H1 (cell line): Measurements from ENCODE around the gene ZNF462. TPM values are rescaled to one million over a fixed set of nuclear protein-coding genes. Genes with fewer than 3 reads are reported as not detected.

ENCODE experiments used
- CTCF ChIA-PET: fragments of 300-600 bp; sonication (Branson Sonifier 250); formaldehyde crosslinking; loops from one replicate; lab custom pipeline; 2021; ENCODE audit not compliant: partially characterized antibody; lab: Charles Lee
- POLR2A ChIA-PET: fragments of 300-600 bp; sonication (Branson Sonifier 250); formaldehyde crosslinking; loops from one replicate; lab custom pipeline; 2021; ENCODE audit warnings: inconsistent platforms; ENCODE audit not compliant: partially characterized antibody; lab: Charles Lee
- DNase-seq, 2 experiments: peaks; one replicate each; pipeline versions ENCODE4 v3.0.0 to v3.0.0-alpha.2; 2010 to 2022; ENCODE audit warnings: low spot score in 2 of 2, low read depth in 1 of 2, mixed read lengths in 1 of 2
- FAIRE-seq: peaks from 2 replicates; lab custom pipeline; 2011; peaks lifted over from hg19 to GRCh38; lab: Jason Lieb, UNC
- H2AFZ ChIP-seq: 2 replicates; pipeline ENCODE4 v1.8.1; 2012; ENCODE audit warnings: low read length, inconsistent platforms
- H2AK5ac ChIP-seq: 2 replicates; pipeline ENCODE4 v1.6.1; 2013; ENCODE audit warnings: low read depth, low read length
- H2BK120ac ChIP-seq: replicated peaks from 2 replicates; pipeline ENCODE3; 2013; ENCODE audit warnings: low read depth, low read length, inconsistent platforms
- H2BK12ac ChIP-seq: 2 replicates; pipeline ENCODE4 v1.6.1; 2013; ENCODE audit warnings: low read depth, low read length
- H2BK15ac ChIP-seq: 2 replicates; pipeline ENCODE4 v1.6.1; 2013; ENCODE audit warnings: low read length
- H2BK20ac ChIP-seq: 2 replicates; pipeline ENCODE4 v1.6.1; 2013; ENCODE audit warnings: low read length
- H2BK5ac ChIP-seq: 2 replicates; pipeline ENCODE4 v1.6.1; 2013; ENCODE audit warnings: low read depth, low read length
- H3K14ac ChIP-seq: 2 replicates; pipeline ENCODE4 v1.6.1; 2013; ENCODE audit warnings: inconsistent platforms; ENCODE audit not compliant: insufficient read length
- H3K18ac ChIP-seq: 2 replicates; pipeline ENCODE4 v1.6.1; 2013; ENCODE audit warnings: low read length; ENCODE audit errors: extremely low read depth
- H3K23ac ChIP-seq: 2 replicates; pipeline ENCODE4 v1.6.1; 2013; ENCODE audit warnings: inconsistent platforms; ENCODE audit not compliant: insufficient read length
- H3K23me2 ChIP-seq: 2 replicates; pipeline ENCODE4 v1.6.1; 2013; ENCODE audit warnings: low read depth, low read length
- H3K27ac ChIP-seq: 2 replicates; pipeline ENCODE4 v1.6.1; 2011; ENCODE audit warnings: low read depth, low read length, inconsistent platforms
- H3K27me3 ChIP-seq, 4 experiments: replicated peaks in 1 of 4; 1 replicate in 1 of 4; 2 replicates in 3 of 4; pipeline versions ENCODE4 v1.6.1 to v1.8.1; 2011 to 2013; ENCODE audit warnings: low read length in 3 of 4, mild to moderate bottlenecking in 3 of 4, inconsistent platforms in 2 of 4, mixed read lengths in 2 of 4, moderate library complexity in 1 of 4; ENCODE audit not compliant: control insufficient read depth in 3 of 4, insufficient read depth in 3 of 4; ENCODE audit errors: extremely low read depth in 1 of 4
- H3K36me3 ChIP-seq, 4 experiments: 2 replicates each; pipeline versions ENCODE4 v1.6.1 to v1.8.1; 2011 to 2013; ENCODE audit warnings: mild to moderate bottlenecking in 4 of 4, low read length in 3 of 4, moderate library complexity in 2 of 4, control low read depth in 1 of 4, inconsistent platforms in 1 of 4; ENCODE audit not compliant: insufficient read depth in 4 of 4, control insufficient read depth in 2 of 4
- H3K4ac ChIP-seq: replicated peaks from 2 replicates; pipeline ENCODE3; 2013; ENCODE audit warnings: low read length, low read depth, mixed read lengths, inconsistent platforms; ENCODE audit not compliant: insufficient read length
- H3K4me1 ChIP-seq, 4 experiments: replicated peaks in 1 of 4; 1 replicate in 1 of 4; 2 replicates in 3 of 4; pipeline versions ENCODE4 v1.6.1 to v1.8.1; 2011 to 2013; ENCODE audit warnings: low read length in 3 of 4, inconsistent platforms in 2 of 4, mixed read lengths in 1 of 4; ENCODE audit not compliant: insufficient read depth in 4 of 4, control insufficient read depth in 3 of 4
- H3K4me2 ChIP-seq, 2 experiments: 2 replicates each; pipeline versions ENCODE4 v1.6.1 to v1.8.1; 2011 to 2013; ENCODE audit warnings: low read depth in 2 of 2, low read length in 2 of 2, control low read depth in 1 of 2, inconsistent platforms in 1 of 2, mild to moderate bottlenecking in 1 of 2; ENCODE audit not compliant: insufficient read depth in 1 of 2
- H3K4me3 ChIP-seq, 4 experiments: fragments of 200-600, 300-600 bp in 1 of 4; sonication (generic), shearing (Covaris generic), sonication (Bioruptor Twin) in 1 of 4; 2 replicates each; pipeline versions ENCODE4 v1.5.1 to v1.8.1; 2011 to 2016; ENCODE audit warnings: low read length in 4 of 4, low read depth in 3 of 4, control low read depth in 2 of 4, inconsistent platforms in 2 of 4, mild to moderate bottlenecking in 2 of 4, mixed read lengths in 1 of 4, moderate library complexity in 1 of 4; ENCODE audit not compliant: insufficient read depth in 2 of 4; ENCODE audit errors: extremely low read depth in 1 of 4
- H3K56ac ChIP-seq: replicated peaks from 2 replicates; pipeline ENCODE3; 2013; ENCODE audit warnings: low read depth, mild to moderate bottlenecking, mixed read lengths, low read length, inconsistent platforms; ENCODE audit not compliant: insufficient read length
- H3K79me1 ChIP-seq: 2 replicates; pipeline ENCODE4 v1.6.1; 2013; ENCODE audit warnings: low read depth, low read length, control low read depth
- H3K79me2 ChIP-seq, 2 experiments: 2 replicates each; pipeline versions ENCODE4 v1.6.1 to v1.8.1; 2012 to 2013; ENCODE audit warnings: low read length in 2 of 2, mild to moderate bottlenecking in 2 of 2, inconsistent platforms in 1 of 2; ENCODE audit not compliant: insufficient read depth in 2 of 2, control insufficient read depth in 1 of 2
- H3K9ac ChIP-seq, 4 experiments: replicated peaks in 1 of 4; 1 replicate in 1 of 4; 2 replicates in 3 of 4; pipeline versions ENCODE4 v1.6.1 to v1.8.1; 2011 to 2013; ENCODE audit warnings: low read depth in 3 of 4, low read length in 3 of 4, control low read depth in 2 of 4, mild to moderate bottlenecking in 2 of 4, moderate library complexity in 2 of 4, inconsistent platforms in 1 of 4; ENCODE audit errors: extremely low read depth in 1 of 4
- H3K9me3 ChIP-seq, 2 experiments: 2 replicates each; pipeline versions ENCODE4 v1.6.1 to v1.8.1; 2012 to 2013; ENCODE audit warnings: mild to moderate bottlenecking in 2 of 2, moderate library complexity in 2 of 2, control low read depth in 1 of 2, inconsistent platforms in 1 of 2, low read depth in 1 of 2, low read length in 1 of 2, mixed read lengths in 1 of 2; ENCODE audit not compliant: insufficient read depth in 2 of 2
- H4K20me1 ChIP-seq, 2 experiments: replicated peaks in 1 of 2; 2 replicates each; pipeline versions ENCODE3 to v1.8.1; 2011 to 2013; ENCODE audit warnings: inconsistent platforms in 2 of 2, low read length in 2 of 2, mild to moderate bottlenecking in 1 of 2; ENCODE audit not compliant: insufficient read depth in 2 of 2, control insufficient read depth in 1 of 2
- H4K5ac ChIP-seq: 2 replicates; pipeline ENCODE4 v1.6.1; 2013; ENCODE audit warnings: low read length, low read depth, mixed read lengths, inconsistent platforms; ENCODE audit not compliant: insufficient read length
- H4K8ac ChIP-seq: 2 replicates; pipeline ENCODE4 v1.8.0; 2013; ENCODE audit warnings: mild to moderate bottlenecking, moderate library complexity, low read length, inconsistent platforms; ENCODE audit not compliant: insufficient read depth; ENCODE audit errors: extremely low read depth
- H4K91ac ChIP-seq: replicated peaks from 2 replicates; pipeline ENCODE3; 2013; ENCODE audit warnings: low read length, mixed read lengths, inconsistent platforms; ENCODE audit not compliant: insufficient read length
- NANOG ChIP-seq: IDR thresholded peaks from 2 replicates; pipeline ENCODE4 v1.6.1; 2011; ENCODE audit warnings: low read length, low read depth, mild to moderate bottlenecking, inconsistent platforms; ENCODE audit not compliant: insufficient read depth, poor library complexity, severe bottlenecking
- SUZ12 ChIP-seq: fragments of 200-600 bp; sonication (generic); IDR thresholded peaks from 2 replicates; pipeline ENCODE4 v1.6.1; 2012; ENCODE audit warnings: mild to moderate bottlenecking, inconsistent platforms, low read length, moderate library complexity, mixed read lengths
- WGBS, 2 experiments: shearing (Covaris generic) in 1 of 2; methylation state at CpG; one replicate each; pipeline versions ENCODE4 v1.1.6 to v1.1.7; 2013 to 2015; ENCODE audit warnings: low lambda C conversion rate in 2 of 2, mixed read lengths in 2 of 2, inconsistent platforms in 1 of 2, low coverage in 1 of 2, missing lambda C conversion rate in 1 of 2; ENCODE audit not compliant: insufficient replicate concordance in 2 of 2, insufficient coverage in 1 of 2, insufficient read length in 1 of 2; ENCODE audit errors: extremely low coverage in 1 of 2, missing lambda C conversion rate in 1 of 2; 5-methylcytosine and 5-hydroxymethylcytosine counted together
- polyA plus RNA-seq, 7 experiments: library from polyadenylated mRNA; depleted of rRNA in 3 of 7; stranded (reverse) in 5 of 7; unstranded in 2 of 7; fragments of >200 nt in 5 of 7; fragments of 200-250 nt in 2 of 7; gene quantifications; 1 replicate in 5 of 7; 2 replicates in 1 of 7; 4 replicates in 1 of 7; pipeline versions ENCODE4 v1.2.1 to v1.2.3, GENCODE V29; 2011 to 2013; ENCODE audit warnings: missing spikeins in 2 of 7, mixed read lengths in 2 of 7
- total RNA-seq: library from RNA; stranded (reverse); fragmentation: NEBNext Ultra II Directional; extraction: Animal tissue kit (Norgen Biotek cat#: 25700); gene quantifications from 2 replicates; pipeline ENCODE4 v1.2.1, GENCODE V29; 2021

Gene ZNF462
- total and polyA plus RNA-seq, 2 of the 8 experiments (the other 6 are each of a cell fraction or from before 2014, with no cell fraction given) = 30.0 to 163 TPM

GRCh38 chr9:106982636-106983035 is 119.7 kb downstream of the ZNF462 start:
- ChIA-PET CTCF (no interaction called here), POLR2A (no interaction called here)
- Histone ChIP-seq H2BK15ac (no peak overlapping the region), H3K23ac (no peak overlapping the region), H3K9me3 (no peaks in the 10 kb centered on the region), H2AK5ac (no peak overlapping the region), H3K27ac (no peak overlapping the region), H3K4me2 (no peak overlapping the region), H3K4me3 (no peak overlapping the region), H3K4me1 (no peaks in the 10 kb centered on the region), H3K4ac (no peak overlapping the region), H3K23me2 (no peaks in the 10 kb centered on the region), H2BK20ac (no peak overlapping the region), H3K9ac (no peak overlapping the region), H3K56ac (no peak overlapping the region), H3K36me3 (peaks cover 16 to 86% (median 56%) of the 10 kb centered on the region in 4 experiments), H2AFZ (no peak overlapping the region), H3K79me1 (no peaks in the 10 kb centered on the region), H3K79me2 (0 out of 4 replicates have a peak, but pooled peaks cover 0 to 2% of the 10 kb centered on the region in 2 experiments), H4K8ac (no peak overlapping the region), H3K27me3 (no peaks in the 10 kb centered on the region), H3K18ac (no peak overlapping the region), H2BK12ac (no peak overlapping the region), H4K20me1 (no peaks in the 10 kb centered on the region), H2BK5ac (no peak overlapping the region), H2BK120ac (no peak overlapping the region), H4K5ac (no peak overlapping the region), H4K91ac (no peak overlapping the region), H3K14ac (no peak overlapping the region)
- DNase-seq (no peak), FAIRE-seq (no peak)
- WGBS, 2 experiments = 97% methylated on average over 9 of the region's 9 CpGs; no CpG with 5 or more reads in 1 of the 2 experiments
- no peak for TF ChIP-seq SUZ12
- TF ChIP-seq NANOG = no peak
